Measurements from ENCODE around the gene GRK4. TPM values are rescaled to one million over a fixed set of nuclear protein-coding genes. Genes with fewer than 3 reads are reported as not detected.

GRK4 gene
- total RNA-seq, 2 donors from 2014 or later, result 6.9 to 9.9 TPM

DNA sequence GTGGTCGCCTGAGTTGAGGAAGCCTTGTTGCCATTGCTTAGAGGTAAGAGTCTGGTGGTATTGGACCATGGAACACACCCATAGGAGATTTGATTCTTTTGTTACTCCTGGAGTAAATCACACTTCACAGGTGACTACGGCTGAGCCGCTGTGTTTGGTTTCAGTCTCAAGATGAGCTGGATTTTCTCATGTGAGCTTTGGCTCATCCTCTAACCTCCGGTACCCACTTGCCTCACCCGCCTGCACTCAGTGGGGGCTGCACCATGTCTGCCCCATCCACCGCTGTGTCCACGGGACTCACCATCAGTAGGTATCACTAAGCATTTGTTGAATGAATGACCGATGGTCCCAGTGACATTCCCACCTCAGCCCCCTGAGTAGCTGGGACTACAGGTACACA lies 58.3 kb downstream of the GRK4 start:
- Histone ChIP-seq H3K27me3 (replicated peaks; ENCODE audit: insufficient read depth) (no peaks in the 10 kb centered on the region), H3K9me3 (no peaks in the 10 kb centered on the region), H3K36me3 (no peaks in the 10 kb centered on the region), H3K4me1 (ENCODE audit: control insufficient read depth in 1 of 2, low read depth in 2 of 2) (no peaks in the 10 kb centered on the region), H3K27ac (no peak overlapping the region), H3K4me3 (no peak overlapping the region)
- DNase-seq (ENCODE audit: low spot score), result no peak
- no peak for ATAC-seq (ENCODE audit: insufficient number of reproducible peaks, low FRiP score, low read depth)
- TF ChIP-seq, protein P1, sequence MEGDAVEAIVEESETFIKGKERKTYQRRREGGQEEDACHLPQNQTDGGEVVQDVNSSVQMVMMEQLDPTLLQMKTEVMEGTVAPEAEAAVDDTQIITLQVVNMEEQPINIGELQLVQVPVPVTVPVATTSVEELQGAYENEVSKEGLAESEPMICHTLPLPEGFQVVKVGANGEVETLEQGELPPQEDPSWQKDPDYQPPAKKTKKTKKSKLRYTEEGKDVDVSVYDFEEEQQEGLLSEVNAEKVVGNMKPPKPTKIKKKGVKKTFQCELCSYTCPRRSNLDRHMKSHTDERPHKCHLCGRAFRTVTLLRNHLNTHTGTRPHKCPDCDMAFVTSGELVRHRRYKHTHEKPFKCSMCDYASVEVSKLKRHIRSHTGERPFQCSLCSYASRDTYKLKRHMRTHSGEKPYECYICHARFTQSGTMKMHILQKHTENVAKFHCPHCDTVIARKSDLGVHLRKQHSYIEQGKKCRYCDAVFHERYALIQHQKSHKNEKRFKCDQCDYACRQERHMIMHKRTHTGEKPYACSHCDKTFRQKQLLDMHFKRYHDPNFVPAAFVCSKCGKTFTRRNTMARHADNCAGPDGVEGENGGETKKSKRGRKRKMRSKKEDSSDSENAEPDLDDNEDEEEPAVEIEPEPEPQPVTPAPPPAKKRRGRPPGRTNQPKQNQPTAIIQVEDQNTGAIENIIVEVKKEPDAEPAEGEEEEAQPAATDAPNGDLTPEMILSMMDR (IDR thresholded peaks at IDR 0.05), result no peak

DNA sequence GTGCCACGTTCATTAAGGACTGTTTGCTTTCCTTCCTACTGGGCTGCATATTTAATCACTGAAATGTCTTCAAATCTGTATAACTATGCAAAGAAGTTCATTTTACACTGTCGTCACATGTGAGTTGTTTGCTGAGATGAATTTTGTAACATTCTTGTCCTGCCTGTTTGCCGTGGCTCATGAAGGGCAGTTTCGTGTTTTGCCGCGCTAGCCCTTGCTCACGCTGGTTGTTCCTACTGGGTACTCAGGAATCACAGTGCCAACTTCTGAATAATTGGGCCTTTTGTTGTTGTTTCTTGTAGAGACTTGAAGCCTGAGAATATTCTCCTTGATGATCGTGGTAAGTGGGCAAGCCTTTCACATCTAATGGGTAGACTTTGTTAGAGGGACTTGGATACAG lies 58.7 kb downstream of the GRK4 start:
- Histone ChIP-seq H3K36me3 (no peaks in the 10 kb centered on the region), H3K4me1 (ENCODE audit: control insufficient read depth in 1 of 2, low read depth in 2 of 2) (no peaks in the 10 kb centered on the region), H3K27ac (no peak overlapping the region), H3K9me3 (no peaks in the 10 kb centered on the region), H3K4me3 (no peak overlapping the region), H3K27me3 (replicated peaks; ENCODE audit: insufficient read depth) (no peaks in the 10 kb centered on the region)
- ATAC-seq (ENCODE audit: insufficient number of reproducible peaks, low FRiP score, low read depth) (no peak), DNase-seq (ENCODE audit: low spot score) (no peak)
- TF ChIP-seq, protein P1 (IDR thresholded peaks at IDR 0.05), result no peak

DNA sequence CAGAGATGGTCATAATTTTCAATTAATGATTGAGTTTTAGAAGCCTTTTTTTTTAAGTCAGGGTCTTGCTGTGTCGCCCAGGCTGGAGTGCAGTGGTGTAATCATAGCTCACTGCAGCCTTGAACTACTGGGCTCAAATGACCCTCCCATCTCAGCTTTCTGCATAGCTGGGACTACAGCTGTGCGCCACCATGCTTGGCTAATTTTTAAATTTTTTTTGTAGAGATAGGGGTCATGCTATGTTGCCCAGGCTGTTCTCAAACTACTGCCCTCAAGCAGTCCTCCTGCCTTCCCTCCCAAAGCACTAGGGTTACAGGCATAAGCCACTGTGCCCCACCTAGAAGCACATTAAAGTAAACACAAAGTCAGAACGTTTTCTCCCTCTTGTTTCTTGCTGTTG lies 59.3 kb downstream of the GRK4 start:
- ATAC-seq (ENCODE audit: insufficient number of reproducible peaks, low FRiP score, low read depth) (no peak), DNase-seq (ENCODE audit: low spot score) (no peak)
- Histone ChIP-seq H3K27ac (no peak overlapping the region), H3K4me1 (ENCODE audit: control insufficient read depth in 1 of 2, low read depth in 2 of 2) (no peaks in the 10 kb centered on the region), H3K9me3 (no peaks in the 10 kb centered on the region), H3K27me3 (replicated peaks; ENCODE audit: insufficient read depth) (no peaks in the 10 kb centered on the region), H3K4me3 (no peak overlapping the region), H3K36me3 (no peaks in the 10 kb centered on the region)
- TF ChIP-seq, protein P1 (IDR thresholded peaks at IDR 0.05), result no peak

DNA sequence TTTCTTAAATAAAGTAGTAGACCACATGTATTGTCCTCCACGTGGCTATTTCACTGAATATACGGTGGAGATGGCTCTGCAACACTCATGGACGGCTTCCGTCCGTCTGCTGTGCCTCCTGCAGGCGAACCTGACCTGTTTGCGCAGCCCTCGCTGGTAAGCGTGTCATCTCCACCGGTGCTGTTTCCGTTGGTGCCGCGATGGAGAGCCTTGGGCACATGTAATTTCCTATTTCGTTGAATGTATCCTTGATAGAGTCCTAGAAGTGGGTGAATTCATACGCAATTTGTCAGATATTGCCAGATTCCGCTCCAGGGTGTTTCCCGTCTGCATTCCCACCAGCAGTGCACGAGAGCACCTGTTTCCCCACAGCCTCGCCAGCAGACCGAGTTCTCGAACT lies 62.5 kb downstream of the GRK4 start:
- Histone ChIP-seq H3K4me1 (ENCODE audit: control insufficient read depth in 1 of 2, low read depth in 2 of 2) (no peaks in the 10 kb centered on the region), H3K27ac (no peak overlapping the region), H3K4me3 (no peak overlapping the region), H3K27me3 (replicated peaks; ENCODE audit: insufficient read depth) (no peaks in the 10 kb centered on the region), H3K36me3 (no peaks in the 10 kb centered on the region), H3K9me3 (no peaks in the 10 kb centered on the region)
- ATAC-seq (ENCODE audit: insufficient number of reproducible peaks, low FRiP score, low read depth), result no peak
- DNase-seq (ENCODE audit: low spot score), result no peak
- TF ChIP-seq, protein P1 (IDR thresholded peaks at IDR 0.05), result no peak

DNA sequence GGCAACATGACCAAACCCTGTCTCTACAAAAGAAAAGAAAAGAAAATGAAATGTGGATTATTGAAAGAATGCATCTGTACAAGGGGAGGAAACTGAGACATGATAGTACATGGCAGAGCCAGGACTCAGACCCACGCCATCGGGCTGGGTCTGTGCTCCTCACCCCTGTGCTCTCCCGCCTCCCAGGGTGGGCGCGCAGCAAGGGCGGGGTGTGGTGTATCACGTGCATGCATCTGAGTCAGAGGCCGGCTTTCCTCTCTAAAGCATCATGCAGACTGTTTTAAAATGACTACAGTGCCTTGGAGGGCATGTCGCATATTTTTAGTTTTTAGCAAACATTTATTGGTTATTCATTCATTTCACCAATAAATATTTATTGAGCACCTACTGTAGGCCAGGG lies 63.2 kb downstream of the GRK4 start:
- TF ChIP-seq, protein P1 (IDR thresholded peaks at IDR 0.05), result no peak
- no peaks in the 10 kb centered on the region for H3K9me3 ChIP-seq
- no peak overlapping the region for H3K27ac ChIP-seq
- ATAC-seq (ENCODE audit: insufficient number of reproducible peaks, low FRiP score, low read depth) (no peak), DNase-seq (ENCODE audit: low spot score) (no peak)
- H3K4me1 ChIP-seq (ENCODE audit: control insufficient read depth in 1 of 2, low read depth in 2 of 2), result no peaks in the 10 kb centered on the region
- no peaks in the 10 kb centered on the region for H3K27me3 ChIP-seq (replicated peaks; ENCODE audit: insufficient read depth)
- no peak overlapping the region for H3K4me3 ChIP-seq
- H3K36me3 ChIP-seq, result no peaks in the 10 kb centered on the region

Data from thoracic aorta (tissue), 2 donors.